Measurements from ENCODE around the gene PPFIBP1.

GRCh38 chr12:27539191-27539631, 15.2 kb downstream of the PPFIBP1 start:
- TF ChIP-seq BRCA1 (CRISPR knock-in tag; IDR thresholded peaks at IDR 0.05) (no peak), CHD2 (IDR thresholded peaks at IDR 0.05; ENCODE audit: low read depth, low read length) (no peak), SP1 (IDR thresholded peaks at IDR 0.05) (no peak), SP1 (CRISPR knock-in tag; IDR thresholded peaks at IDR 0.05) (no peak), CREB3 (CRISPR knock-in tag; IDR thresholded peaks at IDR 0.05) (no peak), SNAPC5 (CRISPR knock-in tag; IDR thresholded peaks at IDR 0.05; ENCODE audit: borderline replicate concordance) (no peak), MLX (CRISPR knock-in tag; IDR thresholded peaks at IDR 0.05) (no peak), ZNF362 (CRISPR knock-in tag; IDR thresholded peaks at IDR 0.05; ENCODE audit: borderline replicate concordance) (no peak), HNF1B (CRISPR knock-in tag; IDR thresholded peaks at IDR 0.05) (no peak), SP2 (CRISPR knock-in tag; IDR thresholded peaks at IDR 0.05) (no peak), ZNF282 (IDR thresholded peaks at IDR 0.05; ENCODE audit: partially characterized antibody) (no peak)
